ENCODE results near the gene CADPS. TPM values are rescaled to one million over a fixed set of nuclear protein-coding genes. Genes with fewer than 3 reads are reported as not detected.

The CADPS gene
- total and polyA plus RNA-seq, 9 of the 15 experiments (the other 6 are each of a cell fraction or from before 2014, with no cell fraction given), result not detected

DNA sequence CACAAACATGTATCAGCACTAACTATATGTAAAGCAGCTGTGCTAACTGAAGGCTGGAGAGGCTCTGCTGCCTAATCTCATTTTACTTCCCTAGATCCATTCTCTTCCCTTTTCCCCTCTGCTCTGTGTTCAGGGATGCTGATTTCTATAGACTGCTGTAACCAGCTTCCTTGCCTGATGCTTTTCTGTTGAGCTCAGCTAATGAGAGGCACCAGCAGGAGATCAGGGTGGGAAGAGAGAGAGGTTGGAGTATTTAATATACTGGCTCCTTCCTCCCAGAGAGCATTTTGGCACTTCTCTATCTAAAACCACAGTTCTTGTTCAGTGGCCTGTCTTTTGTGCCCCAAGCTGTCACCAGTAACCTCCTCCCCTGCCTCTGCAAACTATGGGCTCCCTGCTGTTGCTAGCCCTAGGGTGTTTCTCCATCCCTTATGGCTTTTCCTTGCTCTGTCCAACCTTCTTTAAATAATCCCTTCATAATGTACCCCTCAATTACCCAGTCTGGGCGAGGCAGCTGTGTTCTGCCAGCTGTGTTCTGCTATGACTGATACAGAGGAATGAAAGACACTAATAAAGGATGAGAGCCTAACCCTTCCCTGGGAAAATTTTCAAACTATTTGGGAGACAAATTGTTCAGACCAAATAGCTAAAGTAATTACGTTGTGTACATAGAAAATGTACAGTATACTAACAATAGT is 69.5 kb downstream of the CADPS start (continued):
- TF ChIP-seq ZBTB49 (CRISPR knock-in tag; IDR thresholded peaks at IDR 0.05; ENCODE audit: borderline replicate concordance) (no peak), ZBTB8A (IDR thresholded peaks at IDR 0.05; ENCODE audit: partially characterized antibody) (no peak), MAFK (IDR thresholded peaks at IDR 0.05; ENCODE audit: low read length) (no peak), FOXA1 (IDR thresholded peaks at IDR 0.05; ENCODE audit: borderline replicate concordance) (no peak), ZFPM2 (CRISPR knock-in tag; IDR thresholded peaks at IDR 0.05) (no peak), SIX5 (IDR thresholded peaks at IDR 0.05; ENCODE audit: borderline replicate concordance in 1 of 2, insufficient read depth in 1 of 2, low read depth in 1 of 2, low read length in 2 of 2) (no peak), ZNF395 (CRISPR knock-in tag; IDR thresholded peaks at IDR 0.05) (no peak)
- TF ChIP-seq, protein P1, sequence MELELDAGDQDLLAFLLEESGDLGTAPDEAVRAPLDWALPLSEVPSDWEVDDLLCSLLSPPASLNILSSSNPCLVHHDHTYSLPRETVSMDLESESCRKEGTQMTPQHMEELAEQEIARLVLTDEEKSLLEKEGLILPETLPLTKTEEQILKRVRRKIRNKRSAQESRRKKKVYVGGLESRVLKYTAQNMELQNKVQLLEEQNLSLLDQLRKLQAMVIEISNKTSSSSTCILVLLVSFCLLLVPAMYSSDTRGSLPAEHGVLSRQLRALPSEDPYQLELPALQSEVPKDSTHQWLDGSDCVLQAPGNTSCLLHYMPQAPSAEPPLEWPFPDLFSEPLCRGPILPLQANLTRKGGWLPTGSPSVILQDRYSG (tag; conservative IDR thresholded peaks at IDR 0.05; ENCODE audit: low read depth), result no peak

Measured in K562 (cell line).